Regular cardiac myocyte (primary cell): ENCODE data around the gene HMGCR. TPM values are rescaled to one million over a fixed set of nuclear protein-coding genes. Genes with fewer than 3 reads are reported as not detected.

Source experiments
- total RNA-seq: library from RNA; depleted of rRNA; stranded (reverse); fragments of >200 nt; gene quantifications from 2 replicates; pipeline ENCODE4 v1.2.3, GENCODE V29; 2014

The HMGCR gene
- 55.8 and 74.0 TPM in 2 replicates for total RNA-seq

GRCh38 chr5:75336615-75337336 is at the start of gene HMGCR:
Gene HMGCR (plus strand): TSS chr5:75337220. CDS start chr5:75342606, 5,386 bp downstream.

Other genes with a start within 250 kb of the HMGCR start
- gene ANKRD31, start 100.3 kb upstream of the HMGCR start, total RNA-seq, result 0.19 and 0.28 TPM in 2 replicates
- gene CERT1, start 174.4 kb downstream of the HMGCR start, total RNA-seq, result 15.9 and 28.5 TPM in 2 replicates
- gene POLK, start 174.7 kb downstream of the HMGCR start, total RNA-seq, result 38.3 and 57.2 TPM in 2 replicates